Stomach (tissue), 4 donors: ENCODE data around the gene NFS1.

ENCODE experiments used
- CTCF ChIP-seq, 7 experiments: fragments of 450-650 bp in 4 of 7; fragments of 200-600 bp in 3 of 7; sonication (generic) in 3 of 7; IDR thresholded peaks; one replicate each; pipeline ENCODE4 v1.5.1; 2016 to 2019; ENCODE audit warnings: antibody characterized with exemption in 7 of 7, control low read depth in 2 of 7, mild to moderate bottlenecking in 1 of 7
- EP300 ChIP-seq: sonication (generic); formaldehyde crosslinking; IDR thresholded peaks from one replicate; pipeline ENCODE4 v1.6.1; 2017; ENCODE audit warnings: antibody characterized with exemption
- POLR2A ChIP-seq, 4 donors: fragments of 450-650 bp; IDR thresholded peaks; one replicate each; pipeline ENCODE4 v1.6.1; 2016; ENCODE audit warnings: antibody characterized with exemption in 4 of 4, control low read depth in 2 of 4, mild to moderate bottlenecking in 1 of 4, moderate library complexity in 1 of 4

- TF ChIP-seq CTCF (IDR thresholded peaks at IDR 0.05), result no peak
- TF ChIP-seq POLR2A (IDR thresholded peaks at IDR 0.05), result no peak
- no peak for TF ChIP-seq EP300
These were observed 35.2 kb upstream of the NFS1 start for GRCh38 chr20:35734374-35734773.
